A549 (cell line): ENCODE data around the gene SWAP70. TPM values are rescaled to one million over a fixed set of nuclear protein-coding genes. Genes with fewer than 3 reads are reported as not detected.

Source experiments
- ATAC-seq, 2 experiments: fragments of 200-7000 bp in 1 of 2; fragments of >200 bp in 1 of 2; cut with Nextera tagmentation in 1 of 2; cut with Tn5 transposase in 1 of 2; 3 replicates each; pipeline versions ENCODE4 v1.8.0 to v1.9.1; 2018 to 2020; ENCODE audit warnings: mild to moderate bottlenecking in 1 of 2, moderate library complexity in 1 of 2
- CTCF ChIA-PET: fragments of 300-600 bp; sonication (Branson Sonifier 250); formaldehyde crosslinking; extraction: SDS; loops from one replicate; lab custom pipeline; 2021; ENCODE audit warnings: antibody characterized with exemption, inconsistent platforms; lab: Yijun Ruan, JAX
- POLR2A ChIA-PET: fragments of 350-600 bp; formaldehyde crosslinking; extraction: SDS; loops from one replicate; lab custom pipeline; 2021; ENCODE audit warnings: antibody characterized with exemption, inconsistent platforms; lab: Yijun Ruan, JAX
- DNase-seq, 2 experiments: peaks; one replicate each; pipeline versions ENCODE4 v3.0.0 to v3.0.0-alpha.2; 2011 to 2016; ENCODE audit warnings: low read depth in 1 of 2, low spot score in 1 of 2
- FAIRE-seq: peaks from 2 replicates; lab custom pipeline; 2011; peaks lifted over from hg19 to GRCh38; lab: Jason Lieb, UNC
- H3K27ac ChIP-seq, 2 experiments: fragments of >200 bp; sonication (Bioruptor Twin); formaldehyde crosslinking; 3 replicates each; pipeline ENCODE4 v1.5.1; 2016 to 2017
- H3K4me1 ChIP-seq: fragments of >200 bp; sonication (Bioruptor Twin); formaldehyde crosslinking; 3 replicates; pipeline ENCODE4 v1.6.1; 2016
- H3K4me2 ChIP-seq: fragments of >200 bp; sonication (Bioruptor Twin); formaldehyde crosslinking; 3 replicates; pipeline ENCODE4 v1.6.1; 2016
- H3K4me3 ChIP-seq: fragments of >200 bp; sonication (Bioruptor Twin); formaldehyde crosslinking; 3 replicates; pipeline ENCODE4 v1.5.1; 2016
- H3K9me3 ChIP-seq: fragments of >200 bp; sonication (Bioruptor Twin); formaldehyde crosslinking; 3 replicates; pipeline ENCODE4 v1.6.1; 2016
- BHLHE40 ChIP-seq: IDR thresholded peaks from 2 replicates; pipeline ENCODE4 v1.6.1; 2012; ENCODE audit warnings: low read depth, low read length, inconsistent platforms
- CHD2 ChIP-seq: fragments of 150-350 bp; IDR thresholded peaks from 2 replicates; pipeline ENCODE4 v1.6.1; 2014; ENCODE audit warnings: low read length; ENCODE audit not compliant: partially characterized antibody
- CHD4 ChIP-seq: fragments of 200-600 bp; sonication (generic); IDR thresholded peaks from 2 replicates; pipeline ENCODE4 v1.6.1; 2016; ENCODE audit warnings: antibody characterized with exemption, mild to moderate bottlenecking, borderline replicate concordance
- CTCF ChIP-seq: fragments of >200 bp; sonication (Bioruptor Twin); formaldehyde crosslinking; IDR thresholded peaks from 3 replicates; pipeline ENCODE4 v1.5.1; 2016
- E2F6 ChIP-seq: IDR thresholded peaks from 2 replicates; pipeline ENCODE4 v1.6.1; 2012; ENCODE audit warnings: low read depth, borderline replicate concordance
- EHF ChIP-seq: fragments of 250-450 bp; sonication (Bioruptor Pico); IDR thresholded peaks from 2 replicates; pipeline ENCODE4 v1.5.0; 2020; ENCODE audit warnings: mild to moderate bottlenecking
- EHMT2 ChIP-seq: fragments of 200-600 bp; sonication (generic); IDR thresholded peaks from 2 replicates; pipeline ENCODE4 v1.6.1; 2016; ENCODE audit warnings: antibody characterized with exemption, low read depth, mild to moderate bottlenecking, moderate library complexity
- ELK1 ChIP-seq: fragments of 150-350 bp; IDR thresholded peaks from 2 replicates; pipeline ENCODE4 v1.6.1; 2014; ENCODE audit warnings: low read depth, mild to moderate bottlenecking, low read length
- FOSB ChIP-seq: fragments of 250-450 bp; sonication (Bioruptor Pico); IDR thresholded peaks from 2 replicates; pipeline ENCODE4 v1.5.0; 2020; ENCODE audit warnings: mild to moderate bottlenecking, moderate library complexity
- GATA3 ChIP-seq: IDR thresholded peaks from 2 replicates; pipeline ENCODE4 v1.6.1; 2012; ENCODE audit warnings: borderline replicate concordance
- HDAC2 ChIP-seq: fragments of 200-600 bp; sonication (generic); IDR thresholded peaks from 2 replicates; pipeline ENCODE4 v1.6.1; 2016
- HOXB5 ChIP-seq: fragments of 250-450 bp; sonication (Bioruptor Pico); IDR thresholded peaks from 2 replicates; pipeline ENCODE4 v1.5.0; 2020; ENCODE audit warnings: mild to moderate bottlenecking, moderate library complexity
- KDM5A ChIP-seq: fragments of 200-600 bp; sonication (generic); IDR thresholded peaks from 2 replicates; pipeline ENCODE4 v1.6.1; 2016; ENCODE audit warnings: antibody characterized with exemption, mild to moderate bottlenecking
- MYC ChIP-seq: IDR thresholded peaks from 2 replicates; pipeline ENCODE4 v1.6.1; 2012; ENCODE audit warnings: mild to moderate bottlenecking, inconsistent platforms, low read length, improper control_type of control experiment, borderline replicate concordance
- NFE2L2 ChIP-seq: fragments of 150-350 bp; conservative IDR thresholded peaks from 2 replicates; pipeline ENCODE4 v1.6.1; 2014; ENCODE audit warnings: low read length
- NR3C1 ChIP-seq: fragments of >200 bp; sonication (Bioruptor Twin); formaldehyde crosslinking; IDR thresholded peaks from 3 replicates; pipeline ENCODE4 v1.6.1; 2017
- PHF8 ChIP-seq: fragments of 200-600 bp; sonication (generic); IDR thresholded peaks from 2 replicates; pipeline ENCODE4 v1.6.1; 2016; ENCODE audit warnings: low read depth, mild to moderate bottlenecking, antibody characterized with exemption, moderate library complexity, borderline replicate concordance
- POLR2A ChIP-seq: IDR thresholded peaks from 2 replicates; pipeline ENCODE4 v1.6.1; 2012; ENCODE audit warnings: mild to moderate bottlenecking, low read length
- RAD21 ChIP-seq, 2 experiments: fragments of >200 bp in 1 of 2; sonication (Bioruptor Twin) in 1 of 2; formaldehyde crosslinking in 1 of 2; IDR thresholded peaks in 1 of 2; conservative IDR thresholded peaks in 1 of 2; 2 replicates in 1 of 2; 3 replicates in 1 of 2; pipeline ENCODE4 v1.6.1; 2012 to 2018; ENCODE audit warnings: inconsistent platforms in 1 of 2
- RARB ChIP-seq: fragments of 250-450 bp; sonication (Bioruptor Pico); IDR thresholded peaks from 2 replicates; pipeline ENCODE4 v1.8.0; 2021; ENCODE audit warnings: mild to moderate bottlenecking, moderate library complexity
- RCOR1 ChIP-seq: fragments of 150-350 bp; IDR thresholded peaks from 2 replicates; pipeline ENCODE4 v1.6.1; 2014; ENCODE audit warnings: antibody characterized with exemption, low read length, low read depth
- RFX5 ChIP-seq: fragments of 450-650 bp; IDR thresholded peaks from 2 replicates; pipeline ENCODE4 v1.7.1; 2014; ENCODE audit warnings: antibody characterized with exemption, mild to moderate bottlenecking, moderate library complexity
- SMC3 ChIP-seq: fragments of >200 bp; sonication (Bioruptor Twin); formaldehyde crosslinking; IDR thresholded peaks from 3 replicates; pipeline ENCODE4 v1.6.1; 2018; ENCODE audit warnings: inconsistent platforms
- TFCP2L1 ChIP-seq: fragments of 250-450 bp; sonication (Bioruptor Pico); IDR thresholded peaks from 2 replicates; pipeline ENCODE4 v1.5.0; 2021; ENCODE audit warnings: mild to moderate bottlenecking
- TP53 ChIP-seq: fragments of 250-450 bp; sonication (Bioruptor Pico); IDR thresholded peaks from 2 replicates; pipeline ENCODE4 v1.5.0; 2021; ENCODE audit warnings: mild to moderate bottlenecking, moderate library complexity
- ZNF302 ChIP-seq: fragments of 250-450 bp; sonication (Bioruptor Pico); IDR thresholded peaks from 2 replicates; pipeline ENCODE4 v1.9.0; 2021; ENCODE audit warnings: inconsistent platforms, mild to moderate bottlenecking, moderate library complexity
- WGBS: methylation state at CpG from one replicate; pipeline ENCODE4 v1.1.6; 2017; ENCODE audit errors: missing lambda C conversion rate; 5-methylcytosine and 5-hydroxymethylcytosine counted together
- polyA plus RNA-seq, 4 experiments: library from polyadenylated mRNA; depleted of rRNA in 3 of 4; stranded (reverse); fragments of >200 nt; fragmentation: RNase III in 1 of 4; extraction: RNeasy Plus Mini Kit Qiagen cat#74134 plus additional on column Dnase treatment in 1 of 4; gene quantifications; 2 replicates in 3 of 4; 3 replicates in 1 of 4; pipeline ENCODE4 v1.2.3, GENCODE V29; 2011 to 2017
- TF ChIP-seq, protein P1 (sequence below): fragments of 250-450 bp; sonication (Bioruptor Pico); IDR thresholded peaks from 2 replicates; pipeline ENCODE4 v1.5.0; 2021; ENCODE audit warnings: mild to moderate bottlenecking, moderate library complexity, borderline replicate concordance

SWAP70 gene
- polyA plus RNA-seq, 2 of the 4 experiments (the other 2 are of a cell fraction), result 24.5 to 25.5 TPM

GRCh38 chr11:9787981-9788521, 124.2 kb downstream of the SWAP70 start:
- Histone ChIP-seq H3K9me3 (no peaks in the 10 kb centered on the region), H3K4me3 (no peak overlapping the region), H3K27ac (no peak overlapping the region; a peak in 1 of 6 replicates)
- POLR2A ChIA-PET, result no interaction called here
- TF ChIP-seq TFCP2L1 (no peak), ELK1 (no peak), KDM5A (no peak), HOXB5 (CRISPR knock-in tag) (no peak), NFE2L2 (no peak), CTCF (no peak), RCOR1 (no peak), EHMT2 (no peak), EHF (CRISPR knock-in tag) (no peak), RFX5 (no peak), RARB (CRISPR knock-in tag) (no peak), RAD21 (conservative IDR thresholded peaks at IDR 0.05 in 1 of 2, IDR thresholded peaks at IDR 0.05 in 1 of 2) (no peak), CHD2 (no peak), POLR2A (no peak), HDAC2 (no peak)
- TF ChIP-seq, protein P1, sequence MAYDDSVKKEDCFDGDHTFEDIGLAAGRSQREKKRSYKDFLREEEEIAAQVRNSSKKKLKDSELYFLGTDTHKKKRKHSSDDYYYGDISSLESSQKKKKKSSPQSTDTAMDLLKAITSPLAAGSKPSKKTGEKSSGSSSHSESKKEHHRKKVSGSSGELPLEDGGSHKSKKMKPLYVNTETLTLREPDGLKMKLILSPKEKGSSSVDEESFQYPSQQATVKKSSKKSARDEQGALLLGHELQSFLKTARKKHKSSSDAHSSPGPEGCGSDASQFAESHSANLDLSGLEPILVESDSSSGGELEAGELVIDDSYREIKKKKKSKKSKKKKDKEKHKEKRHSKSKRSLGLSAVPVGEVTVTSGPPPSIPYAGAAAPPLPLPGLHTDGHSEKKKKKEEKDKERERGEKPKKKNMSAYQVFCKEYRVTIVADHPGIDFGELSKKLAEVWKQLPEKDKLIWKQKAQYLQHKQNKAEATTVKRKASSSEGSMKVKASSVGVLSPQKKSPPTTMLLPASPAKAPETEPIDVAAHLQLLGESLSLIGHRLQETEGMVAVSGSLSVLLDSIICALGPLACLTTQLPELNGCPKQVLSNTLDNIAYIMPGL (CRISPR knock-in tag), result no peak
- TF ChIP-seq, all 56 proteins: peak for 0
- no peak for FAIRE-seq
- Histone ChIP-seq H3K4me1 (no peaks in the 10 kb centered on the region), H3K4me2 (no peak overlapping the region)
- no peak for ATAC-seq
- 97% methylated on average over 3 of the region's 3 CpGs for WGBS
- CTCF ChIA-PET, result interaction anchor here (0.8 to 2.2 kb wide), 4 partner anchors 9 to 185 kb away, joined by 3 to 7 read pairs (median 4); no protein-coding TSS in a partner anchor
- no peak for DNase-seq

DNA sequence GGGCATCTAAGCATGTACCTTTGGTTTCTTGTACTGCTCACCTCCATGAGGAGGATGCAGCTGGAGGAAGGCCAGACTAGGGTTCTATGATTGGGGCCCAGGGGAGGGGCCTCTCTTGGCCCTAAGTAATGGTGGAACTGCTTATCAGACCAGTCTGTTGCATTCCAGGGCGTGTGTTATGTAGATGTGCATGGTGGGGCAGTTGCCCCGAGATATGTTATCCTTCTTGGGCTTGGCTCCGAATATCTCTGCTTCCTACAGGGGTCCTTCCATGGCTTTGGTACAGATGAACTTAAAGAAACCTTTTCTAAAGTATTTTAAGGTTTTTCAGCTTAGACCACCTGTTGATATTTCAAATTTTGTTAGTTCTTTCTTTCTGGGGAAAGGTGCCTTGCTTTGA, 126.0 kb downstream of the SWAP70 start:
- ATAC-seq (no peak), FAIRE-seq (no peak), DNase-seq (no peak)
- CTCF ChIA-PET, result no interaction called here
- Histone ChIP-seq H3K9me3 (no peaks in the 10 kb centered on the region), H3K4me1 (no peaks in the 10 kb centered on the region), H3K4me2 (no peak overlapping the region), H3K27ac (no peak overlapping the region), H3K4me3 (no peak overlapping the region)
- POLR2A ChIA-PET, result no interaction called here
- 91% methylated on average over 3 of the region's 3 CpGs for WGBS
- TF ChIP-seq RCOR1, result no peak
- TF ChIP-seq, protein P1 (CRISPR knock-in tag), result no peak
- TF ChIP-seq TP53, result no peak
- TF ChIP-seq RAD21 (conservative IDR thresholded peaks at IDR 0.05 in 1 of 2, IDR thresholded peaks at IDR 0.05 in 1 of 2), result no peak
- TF ChIP-seq FOSB (CRISPR knock-in tag), result no peak
- no peak for TF ChIP-seq KDM5A
- no peak for TF ChIP-seq EHF (CRISPR knock-in tag)
- no peak for TF ChIP-seq PHF8
- no peak for TF ChIP-seq SMC3
- TF ChIP-seq ZNF302 (CRISPR knock-in tag), result no peak
- TF ChIP-seq NFE2L2, result no peak
- no peak for TF ChIP-seq E2F6
- TF ChIP-seq MYC, result no peak
- no peak for TF ChIP-seq GATA3
- no peak for TF ChIP-seq NR3C1
- no peak for TF ChIP-seq CHD4
- TF ChIP-seq BHLHE40, result no peak
